WTC11 (cell line): ENCODE measurements around the gene RNF208.

Experiments
- ATF1 ChIP-seq: sonication (generic); formaldehyde crosslinking; IDR thresholded peaks from 2 replicates; pipeline ENCODE4 v1.8.1; 2023; ENCODE audit warnings: mild to moderate bottlenecking, moderate library complexity, missing genetic modification reagents
- ELF4 ChIP-seq: sonication (generic); formaldehyde crosslinking; IDR thresholded peaks from 2 replicates; pipeline ENCODE4 v1.8.1; 2022; ENCODE audit warnings: low read depth, mild to moderate bottlenecking, moderate library complexity, missing genetic modification reagents
- ETV6 ChIP-seq: sonication (generic); formaldehyde crosslinking; IDR thresholded peaks from 2 replicates; pipeline ENCODE4 v1.8.1; 2022; ENCODE audit warnings: mild to moderate bottlenecking, missing genetic modification reagents
- JUN ChIP-seq: sonication (generic); formaldehyde crosslinking; IDR thresholded peaks from 2 replicates; pipeline ENCODE4 v1.8.0; 2023; ENCODE audit warnings: mild to moderate bottlenecking, missing genetic modification reagents
- NR2C2 ChIP-seq: sonication (generic); formaldehyde crosslinking; IDR thresholded peaks from 2 replicates; pipeline ENCODE4 v1.8.0; 2022; ENCODE audit warnings: mild to moderate bottlenecking, missing genetic modification reagents
- SMAD4 ChIP-seq: sonication (generic); formaldehyde crosslinking; IDR thresholded peaks from 2 replicates; pipeline ENCODE4 v1.8.0; 2022; ENCODE audit warnings: mild to moderate bottlenecking, missing genetic modification reagents
- TEAD4 ChIP-seq: sonication (generic); formaldehyde crosslinking; IDR thresholded peaks from 2 replicates; pipeline ENCODE4 v1.8.0; 2022; ENCODE audit warnings: mild to moderate bottlenecking, missing genetic modification reagents
- ZNF416 ChIP-seq: fragments of 250-450 bp; sonication (Bioruptor Pico); IDR thresholded peaks from 2 replicates; pipeline ENCODE4 v1.9.0; 2021; ENCODE audit warnings: mild to moderate bottlenecking, inconsistent platforms
- TF ChIP-seq, protein P1 (sequence below): fragments of 200-600 bp; IDR thresholded peaks from 2 replicates; pipeline ENCODE4 v1.8.0; 2022; ENCODE audit warnings: antibody characterized with exemption
- TF ChIP-seq, protein P2 (sequence below): sonication (generic); formaldehyde crosslinking; IDR thresholded peaks from 2 replicates; pipeline ENCODE4 v1.8.0; 2022; ENCODE audit warnings: mild to moderate bottlenecking, missing genetic modification reagents
- TF ChIP-seq, protein P3 (sequence below): sonication (generic); formaldehyde crosslinking; IDR thresholded peaks from 2 replicates; pipeline ENCODE4 v1.8.1; 2023; ENCODE audit warnings: mild to moderate bottlenecking, missing genetic modification reagents, borderline replicate concordance
- TF ChIP-seq, protein P4 (sequence below): sonication (generic); formaldehyde crosslinking; conservative IDR thresholded peaks from 2 replicates; pipeline ENCODE4 v1.8.1; 2022; ENCODE audit warnings: mild to moderate bottlenecking, missing genetic modification reagents
- TF ChIP-seq, protein P5 (sequence below): sonication (generic); formaldehyde crosslinking; IDR thresholded peaks from 2 replicates; pipeline ENCODE4 v1.8.0; 2022; ENCODE audit warnings: missing genetic modification reagents
- TF ChIP-seq, protein P6 (sequence below): sonication (generic); formaldehyde crosslinking; IDR thresholded peaks from 2 replicates; pipeline ENCODE4 v1.8.0; 2022; ENCODE audit warnings: mild to moderate bottlenecking, missing genetic modification reagents

DNA sequence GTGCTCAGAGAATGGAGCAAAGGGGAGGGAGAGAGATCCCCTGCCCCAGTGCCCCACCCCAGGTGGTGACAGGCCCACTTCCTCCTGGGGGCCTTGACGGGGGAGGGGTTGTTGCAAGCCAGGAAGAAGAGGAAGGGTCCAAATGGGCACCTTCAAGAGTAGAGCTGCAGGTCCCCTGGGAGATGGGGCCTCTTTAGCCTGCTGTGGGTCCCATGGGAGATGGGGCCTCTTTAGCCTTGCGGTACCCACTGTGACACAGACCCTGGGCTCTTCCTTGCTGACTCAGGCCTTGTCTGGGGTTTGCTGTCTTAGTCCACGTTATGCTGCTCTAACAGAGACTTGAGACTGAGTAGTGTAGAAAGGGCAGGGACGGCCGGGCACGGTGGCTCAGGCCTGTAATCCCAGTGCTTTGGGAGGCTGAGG lies 45.9 kb upstream of the RNF208 start:
- TF ChIP-seq ATF1 (no peak), SMAD4 (CRISPR knock-in tag) (no peak), JUN (CRISPR knock-in tag) (no peak), ZNF416 (no peak), NR2C2 (no peak), ETV6 (CRISPR knock-in tag) (no peak), ELF4 (CRISPR knock-in tag) (no peak), TEAD4 (CRISPR knock-in tag) (no peak)
- TF ChIP-seq, protein P1, sequence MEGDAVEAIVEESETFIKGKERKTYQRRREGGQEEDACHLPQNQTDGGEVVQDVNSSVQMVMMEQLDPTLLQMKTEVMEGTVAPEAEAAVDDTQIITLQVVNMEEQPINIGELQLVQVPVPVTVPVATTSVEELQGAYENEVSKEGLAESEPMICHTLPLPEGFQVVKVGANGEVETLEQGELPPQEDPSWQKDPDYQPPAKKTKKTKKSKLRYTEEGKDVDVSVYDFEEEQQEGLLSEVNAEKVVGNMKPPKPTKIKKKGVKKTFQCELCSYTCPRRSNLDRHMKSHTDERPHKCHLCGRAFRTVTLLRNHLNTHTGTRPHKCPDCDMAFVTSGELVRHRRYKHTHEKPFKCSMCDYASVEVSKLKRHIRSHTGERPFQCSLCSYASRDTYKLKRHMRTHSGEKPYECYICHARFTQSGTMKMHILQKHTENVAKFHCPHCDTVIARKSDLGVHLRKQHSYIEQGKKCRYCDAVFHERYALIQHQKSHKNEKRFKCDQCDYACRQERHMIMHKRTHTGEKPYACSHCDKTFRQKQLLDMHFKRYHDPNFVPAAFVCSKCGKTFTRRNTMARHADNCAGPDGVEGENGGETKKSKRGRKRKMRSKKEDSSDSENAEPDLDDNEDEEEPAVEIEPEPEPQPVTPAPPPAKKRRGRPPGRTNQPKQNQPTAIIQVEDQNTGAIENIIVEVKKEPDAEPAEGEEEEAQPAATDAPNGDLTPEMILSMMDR: no peak
- TF ChIP-seq, protein P2, sequence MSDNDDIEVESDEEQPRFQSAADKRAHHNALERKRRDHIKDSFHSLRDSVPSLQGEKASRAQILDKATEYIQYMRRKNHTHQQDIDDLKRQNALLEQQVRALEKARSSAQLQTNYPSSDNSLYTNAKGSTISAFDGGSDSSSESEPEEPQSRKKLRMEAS (CRISPR knock-in tag): no peak
- TF ChIP-seq, protein P3, sequence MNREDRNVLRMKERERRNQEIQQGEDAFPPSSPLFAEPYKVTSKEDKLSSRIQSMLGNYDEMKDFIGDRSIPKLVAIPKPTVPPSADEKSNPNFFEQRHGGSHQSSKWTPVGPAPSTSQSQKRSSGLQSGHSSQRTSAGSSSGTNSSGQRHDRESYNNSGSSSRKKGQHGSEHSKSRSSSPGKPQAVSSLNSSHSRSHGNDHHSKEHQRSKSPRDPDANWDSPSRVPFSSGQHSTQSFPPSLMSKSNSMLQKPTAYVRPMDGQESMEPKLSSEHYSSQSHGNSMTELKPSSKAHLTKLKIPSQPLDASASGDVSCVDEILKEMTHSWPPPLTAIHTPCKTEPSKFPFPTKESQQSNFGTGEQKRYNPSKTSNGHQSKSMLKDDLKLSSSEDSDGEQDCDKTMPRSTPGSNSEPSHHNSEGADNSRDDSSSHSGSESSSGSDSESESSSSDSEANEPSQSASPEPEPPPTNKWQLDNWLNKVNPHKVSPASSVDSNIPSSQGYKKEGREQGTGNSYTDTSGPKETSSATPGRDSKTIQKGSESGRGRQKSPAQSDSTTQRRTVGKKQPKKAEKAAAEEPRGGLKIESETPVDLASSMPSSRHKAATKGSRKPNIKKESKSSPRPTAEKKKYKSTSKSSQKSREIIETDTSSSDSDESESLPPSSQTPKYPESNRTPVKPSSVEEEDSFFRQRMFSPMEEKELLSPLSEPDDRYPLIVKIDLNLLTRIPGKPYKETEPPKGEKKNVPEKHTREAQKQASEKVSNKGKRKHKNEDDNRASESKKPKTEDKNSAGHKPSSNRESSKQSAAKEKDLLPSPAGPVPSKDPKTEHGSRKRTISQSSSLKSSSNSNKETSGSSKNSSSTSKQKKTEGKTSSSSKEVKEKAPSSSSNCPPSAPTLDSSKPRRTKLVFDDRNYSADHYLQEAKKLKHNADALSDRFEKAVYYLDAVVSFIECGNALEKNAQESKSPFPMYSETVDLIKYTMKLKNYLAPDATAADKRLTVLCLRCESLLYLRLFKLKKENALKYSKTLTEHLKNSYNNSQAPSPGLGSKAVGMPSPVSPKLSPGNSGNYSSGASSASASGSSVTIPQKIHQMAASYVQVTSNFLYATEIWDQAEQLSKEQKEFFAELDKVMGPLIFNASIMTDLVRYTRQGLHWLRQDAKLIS (CRISPR knock-in tag): no peak
- TF ChIP-seq, protein P4, sequence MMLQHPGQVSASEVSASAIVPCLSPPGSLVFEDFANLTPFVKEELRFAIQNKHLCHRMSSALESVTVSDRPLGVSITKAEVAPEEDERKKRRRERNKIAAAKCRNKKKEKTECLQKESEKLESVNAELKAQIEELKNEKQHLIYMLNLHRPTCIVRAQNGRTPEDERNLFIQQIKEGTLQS (CRISPR knock-in tag): no peak
- TF ChIP-seq, protein P5, sequence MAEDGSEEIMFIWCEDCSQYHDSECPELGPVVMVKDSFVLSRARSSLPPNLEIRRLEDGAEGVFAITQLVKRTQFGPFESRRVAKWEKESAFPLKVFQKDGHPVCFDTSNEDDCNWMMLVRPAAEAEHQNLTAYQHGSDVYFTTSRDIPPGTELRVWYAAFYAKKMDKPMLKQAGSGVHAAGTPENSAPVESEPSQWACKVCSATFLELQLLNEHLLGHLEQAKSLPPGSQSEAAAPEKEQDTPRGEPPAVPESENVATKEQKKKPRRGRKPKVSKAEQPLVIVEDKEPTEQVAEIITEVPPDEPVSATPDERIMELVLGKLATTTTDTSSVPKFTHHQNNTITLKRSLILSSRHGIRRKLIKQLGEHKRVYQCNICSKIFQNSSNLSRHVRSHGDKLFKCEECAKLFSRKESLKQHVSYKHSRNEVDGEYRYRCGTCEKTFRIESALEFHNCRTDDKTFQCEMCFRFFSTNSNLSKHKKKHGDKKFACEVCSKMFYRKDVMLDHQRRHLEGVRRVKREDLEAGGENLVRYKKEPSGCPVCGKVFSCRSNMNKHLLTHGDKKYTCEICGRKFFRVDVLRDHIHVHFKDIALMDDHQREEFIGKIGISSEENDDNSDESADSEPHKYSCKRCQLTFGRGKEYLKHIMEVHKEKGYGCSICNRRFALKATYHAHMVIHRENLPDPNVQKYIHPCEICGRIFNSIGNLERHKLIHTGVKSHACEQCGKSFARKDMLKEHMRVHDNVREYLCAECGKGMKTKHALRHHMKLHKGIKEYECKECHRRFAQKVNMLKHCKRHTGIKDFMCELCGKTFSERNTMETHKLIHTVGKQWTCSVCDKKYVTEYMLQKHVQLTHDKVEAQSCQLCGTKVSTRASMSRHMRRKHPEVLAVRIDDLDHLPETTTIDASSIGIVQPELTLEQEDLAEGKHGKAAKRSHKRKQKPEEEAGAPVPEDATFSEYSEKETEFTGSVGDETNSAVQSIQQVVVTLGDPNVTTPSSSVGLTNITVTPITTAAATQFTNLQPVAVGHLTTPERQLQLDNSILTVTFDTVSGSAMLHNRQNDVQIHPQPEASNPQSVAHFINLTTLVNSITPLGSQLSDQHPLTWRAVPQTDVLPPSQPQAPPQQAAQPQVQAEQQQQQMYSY: no peak
- TF ChIP-seq, protein P6, sequence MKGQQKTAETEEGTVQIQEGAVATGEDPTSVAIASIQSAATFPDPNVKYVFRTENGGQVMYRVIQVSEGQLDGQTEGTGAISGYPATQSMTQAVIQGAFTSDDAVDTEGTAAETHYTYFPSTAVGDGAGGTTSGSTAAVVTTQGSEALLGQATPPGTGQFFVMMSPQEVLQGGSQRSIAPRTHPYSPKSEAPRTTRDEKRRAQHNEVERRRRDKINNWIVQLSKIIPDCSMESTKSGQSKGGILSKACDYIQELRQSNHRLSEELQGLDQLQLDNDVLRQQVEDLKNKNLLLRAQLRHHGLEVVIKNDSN (CRISPR knock-in tag): no peak
